Measurements from ENCODE around the gene PHYH. TPM values are rescaled to one million over a fixed set of nuclear protein-coding genes. Genes with fewer than 3 reads are reported as not detected.
"Not testable (repeated sequence)": the region's sequence is repeated elsewhere in the genome, so short reads cannot be mapped to it uniquely, and the experiment has no call there.

The PHYH gene
- total RNA-seq, 1 donor from 2014 or later, result 22.1 TPM

GRCh38 chr10:13291821-13292773 lies 7.8 kb downstream of the PHYH start:
- DNase-seq (ENCODE audit: extremely low spot score, unreplicated experiment), result no peak
- no peaks in the 10 kb centered on the region for H3K9me3 Mint-ChIP-seq (ENCODE audit: unreplicated experiment)
- H3K27me3 Mint-ChIP-seq (ENCODE audit: unreplicated experiment), result no peaks in the 10 kb centered on the region
- no peak overlapping the region for H3K27ac Mint-ChIP-seq (ENCODE audit: unreplicated experiment)
- peaks cover 32% of the 10 kb centered on the region for H3K36me3 Mint-ChIP-seq (ENCODE audit: unreplicated experiment)
- no peaks in the 10 kb centered on the region for H3K4me1 Mint-ChIP-seq (ENCODE audit: unreplicated experiment)
- H3K4me3 Mint-ChIP-seq (ENCODE audit: unreplicated experiment), result no peak overlapping the region
- no peak for TF ChIP-seq CTCF (IDR thresholded peaks at IDR 0.05)

- TF ChIP-seq CTCF (IDR thresholded peaks at IDR 0.05), result no peak
- Mint-ChIP-seq H3K27ac (ENCODE audit: unreplicated experiment) (no peak overlapping the region), H3K36me3 (ENCODE audit: unreplicated experiment) (peaks cover 34% of the 10 kb centered on the region), H3K4me1 (ENCODE audit: unreplicated experiment) (no peaks in the 10 kb centered on the region), H3K9me3 (ENCODE audit: unreplicated experiment) (no peaks in the 10 kb centered on the region), H3K4me3 (ENCODE audit: unreplicated experiment) (no peak overlapping the region), H3K27me3 (ENCODE audit: unreplicated experiment) (no peaks in the 10 kb centered on the region)
- no peak for DNase-seq (ENCODE audit: extremely low spot score, unreplicated experiment)
Measured at GRCh38 chr10:13291061-13291460, 8.8 kb downstream of the PHYH start.

GRCh38 chr10:13284050-13284449 lies 15.8 kb downstream of the PHYH start:
- Mint-ChIP-seq H3K4me1 (ENCODE audit: unreplicated experiment) (no peaks in the 10 kb centered on the region), H3K9me3 (ENCODE audit: unreplicated experiment) (no peaks in the 10 kb centered on the region), H3K4me3 (ENCODE audit: unreplicated experiment) (no peak overlapping the region), H3K27me3 (ENCODE audit: unreplicated experiment) (no peaks in the 10 kb centered on the region), H3K36me3 (ENCODE audit: unreplicated experiment) (peaks cover 38% of the 10 kb centered on the region), H3K27ac (ENCODE audit: unreplicated experiment) (no peak overlapping the region)
- DNase-seq (ENCODE audit: extremely low spot score, unreplicated experiment), result no peak
- TF ChIP-seq CTCF (IDR thresholded peaks at IDR 0.05), result no peak

GRCh38 chr10:13282348-13282747 lies 17.5 kb downstream of the PHYH start:
- H3K9me3 Mint-ChIP-seq (ENCODE audit: unreplicated experiment); H3K27ac Mint-ChIP-seq (ENCODE audit: unreplicated experiment); DNase-seq (ENCODE audit: extremely low spot score, unreplicated experiment); H3K4me3 Mint-ChIP-seq (ENCODE audit: unreplicated experiment); H3K27me3 Mint-ChIP-seq (ENCODE audit: unreplicated experiment); H3K4me1 Mint-ChIP-seq (ENCODE audit: unreplicated experiment): not testable (repeated sequence)
- H3K36me3 Mint-ChIP-seq (ENCODE audit: unreplicated experiment), result peaks cover 25% of the 10 kb centered on the region

- DNase-seq (ENCODE audit: extremely low spot score, unreplicated experiment), result no peak
- Mint-ChIP-seq H3K36me3 (ENCODE audit: unreplicated experiment) (peaks cover 19% of the 10 kb centered on the region), H3K4me3 (ENCODE audit: unreplicated experiment) (no peak overlapping the region), H3K9me3 (ENCODE audit: unreplicated experiment) (no peaks in the 10 kb centered on the region), H3K4me1 (ENCODE audit: unreplicated experiment) (no peaks in the 10 kb centered on the region), H3K27me3 (ENCODE audit: unreplicated experiment) (no peaks in the 10 kb centered on the region), H3K27ac (ENCODE audit: unreplicated experiment) (no peak overlapping the region)
- peak; percentile 31 for TF ChIP-seq CTCF (IDR thresholded peaks at IDR 0.05)
Measured at GRCh38 chr10:13276749-13277365, 23.0 kb downstream of the PHYH start.

GRCh38 chr10:13276146-13276545 lies 23.7 kb downstream of the PHYH start:
- not testable (repeated sequence) for H3K9me3 Mint-ChIP-seq (ENCODE audit: unreplicated experiment); H3K4me3 Mint-ChIP-seq (ENCODE audit: unreplicated experiment); H3K27ac Mint-ChIP-seq (ENCODE audit: unreplicated experiment); DNase-seq (ENCODE audit: extremely low spot score, unreplicated experiment); H3K27me3 Mint-ChIP-seq (ENCODE audit: unreplicated experiment); H3K4me1 Mint-ChIP-seq (ENCODE audit: unreplicated experiment)
- H3K36me3 Mint-ChIP-seq (ENCODE audit: unreplicated experiment), result peaks cover 17% of the 10 kb centered on the region

All from osteocyte (in vitro differentiated cells).